Measurements from ENCODE around the gene ZDHHC14. TPM values are rescaled to one million over a fixed set of nuclear protein-coding genes. Genes with fewer than 3 reads are reported as not detected.

Gene ZDHHC14
- total RNA-seq, 2 experiments from 2014 or later = 1.7 to 2.5 TPM

- Mint-ChIP-seq H3K36me3 (ENCODE audit: low read depth) (peaks cover 2% of the 10 kb centered on the region), H3K4me3 (no peak overlapping the region), H3K9me3 (peaks cover 6% of the 10 kb centered on the region), H3K27ac (no peak overlapping the region), H3K4me1 (ENCODE audit: low read depth) (peaks cover 7% of the 10 kb centered on the region), H3K27me3 (no peaks in the 10 kb centered on the region)
- POLR2A ChIA-PET = no interaction called here
- ATAC-seq (no peak), DNase-seq (no peak)
- no peak for TF ChIP-seq CTCF (IDR thresholded peaks at IDR 0.05)
- CTCF ChIA-PET = no interaction called here
- intact Hi-C loops (cut with micrococcal nuclease) = no loop called here
These were observed 244.8 kb downstream of the ZDHHC14 start for GRCh38 chr6:157625764-157626163.

GRCh38 chr6:157627195-157627966, 246.4 kb downstream of the ZDHHC14 start:
- ChIA-PET POLR2A (no interaction called here), CTCF (no interaction called here)
- TF ChIP-seq CTCF (IDR thresholded peaks at IDR 0.05) = no peak

GRCh38 chr6:157628463-157628862, 247.5 kb downstream of the ZDHHC14 start:
- Mint-ChIP-seq H3K36me3 (ENCODE audit: low read depth) (no peaks in the 10 kb centered on the region), H3K27ac (no peak overlapping the region), H3K4me1 (ENCODE audit: low read depth) (peaks cover 7% of the 10 kb centered on the region), H3K27me3 (no peaks in the 10 kb centered on the region), H3K4me3 (no peak overlapping the region), H3K9me3 (peaks cover 2% of the 10 kb centered on the region)
- ChIA-PET CTCF (no interaction called here), POLR2A (no interaction called here)
- ATAC-seq = no peak
- intact Hi-C loops (cut with micrococcal nuclease) = no loop called here
- TF ChIP-seq CTCF (IDR thresholded peaks at IDR 0.05) = no peak
- DNase-seq = no peak

More at GRCh38 chr6:157627195-157627966, 246.4 kb downstream of the ZDHHC14 start:
- Mint-ChIP-seq H3K27me3 (no peaks in the 10 kb centered on the region), H3K4me1 (ENCODE audit: low read depth) (peaks cover 7% of the 10 kb centered on the region), H3K4me3 (no peak overlapping the region), H3K27ac (no peak overlapping the region), H3K36me3 (ENCODE audit: low read depth) (peaks cover 2% of the 10 kb centered on the region), H3K9me3 (peaks cover 6% of the 10 kb centered on the region)
- intact Hi-C loops (cut with micrococcal nuclease) = no loop called here
- ATAC-seq (no peak), DNase-seq (no peak)

GRCh38 chr6:157629220-157629619, 248.2 kb downstream of the ZDHHC14 start:
- no peak for TF ChIP-seq CTCF (IDR thresholded peaks at IDR 0.05)
- ATAC-seq = no peak
- intact Hi-C loops (cut with micrococcal nuclease) = no loop called here
- POLR2A ChIA-PET = no interaction called here
- DNase-seq = peak; percentile 28
- H3K27me3 Mint-ChIP-seq = no peaks in the 10 kb centered on the region
- H3K4me3 Mint-ChIP-seq = no peak overlapping the region
- CTCF ChIA-PET = interaction anchor here (0.8 kb wide), 1 partner anchor 314 kb away, joined by 3 read pairs; no protein-coding TSS in a partner anchor
- H3K4me1 Mint-ChIP-seq (ENCODE audit: low read depth) = peaks cover 7% of the 10 kb centered on the region
- no peak overlapping the region for H3K27ac Mint-ChIP-seq
- H3K9me3 Mint-ChIP-seq = no peaks in the 10 kb centered on the region
- H3K36me3 Mint-ChIP-seq (ENCODE audit: low read depth) = no peaks in the 10 kb centered on the region

GRCh38 chr6:157630463-157631080, 249.6 kb downstream of the ZDHHC14 start:
- no peaks in the 10 kb centered on the region for H3K9me3 Mint-ChIP-seq
- CTCF ChIA-PET = no interaction called here
- DNase-seq (no peak), ATAC-seq (peak; percentile 10)
- no peak overlapping the region for H3K27ac Mint-ChIP-seq
- no peaks in the 10 kb centered on the region for H3K36me3 Mint-ChIP-seq (ENCODE audit: low read depth)
- no peaks in the 10 kb centered on the region for H3K27me3 Mint-ChIP-seq
- POLR2A ChIA-PET = no interaction called here
- peaks cover 7% of the 10 kb centered on the region for H3K4me1 Mint-ChIP-seq (ENCODE audit: low read depth)
- intact Hi-C loops (cut with micrococcal nuclease) = no loop called here
- TF ChIP-seq CTCF (IDR thresholded peaks at IDR 0.05) = no peak
- no peak overlapping the region for H3K4me3 Mint-ChIP-seq

Measured in activated CD8-positive, alpha-beta T cell treated with anti-CD3 and anti-CD28 coated beads for 36 hours (primary cell).